NCI-H2171 (cell line): ENCODE data around the gene LMNTD2.

Experiments
- DNase-seq: peaks from one replicate; lab custom pipeline; 2025; lab: John Stamatoyannopoulos, UW

Gene LMNTD2

DNA sequence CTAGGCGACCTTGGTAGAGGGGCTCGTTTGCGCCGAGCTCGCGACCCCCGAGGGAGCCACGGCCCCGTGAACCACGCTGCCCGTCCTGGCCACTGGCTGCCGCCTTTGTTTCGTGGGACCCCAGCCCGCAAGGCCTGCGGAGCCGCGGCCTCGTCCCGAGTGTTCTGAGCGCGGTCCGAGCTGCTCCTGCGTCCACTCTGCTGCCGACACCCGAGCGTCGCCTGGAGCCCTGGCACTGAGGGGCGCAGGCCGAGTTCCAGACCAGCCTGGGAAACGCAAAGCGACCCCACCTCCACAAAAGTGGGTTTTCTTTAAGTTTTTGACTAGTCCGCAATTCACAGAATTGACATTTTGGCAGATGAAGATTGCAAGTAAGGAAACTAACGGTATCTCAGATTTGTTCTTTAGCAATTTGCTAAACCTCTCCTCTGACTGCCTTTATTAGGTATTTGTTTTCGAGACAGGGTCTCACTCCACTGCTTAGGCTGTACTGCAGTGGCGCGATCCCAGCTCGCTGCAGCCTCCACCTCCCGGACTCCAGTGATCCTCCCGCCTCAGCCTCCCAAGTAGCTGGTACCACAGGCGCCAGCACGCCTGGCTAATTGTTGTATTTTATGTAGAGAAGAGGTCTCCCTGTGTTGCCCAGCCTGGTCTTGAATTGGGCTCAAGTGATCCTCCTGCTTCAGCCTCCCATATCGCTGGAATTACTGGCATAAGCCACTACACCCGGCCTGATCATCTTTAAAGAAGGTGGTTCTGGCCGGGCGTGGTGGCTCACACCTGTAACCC is 52.6 kb downstream of the LMNTD2 start:
- DNase-seq: no peak

DNA sequence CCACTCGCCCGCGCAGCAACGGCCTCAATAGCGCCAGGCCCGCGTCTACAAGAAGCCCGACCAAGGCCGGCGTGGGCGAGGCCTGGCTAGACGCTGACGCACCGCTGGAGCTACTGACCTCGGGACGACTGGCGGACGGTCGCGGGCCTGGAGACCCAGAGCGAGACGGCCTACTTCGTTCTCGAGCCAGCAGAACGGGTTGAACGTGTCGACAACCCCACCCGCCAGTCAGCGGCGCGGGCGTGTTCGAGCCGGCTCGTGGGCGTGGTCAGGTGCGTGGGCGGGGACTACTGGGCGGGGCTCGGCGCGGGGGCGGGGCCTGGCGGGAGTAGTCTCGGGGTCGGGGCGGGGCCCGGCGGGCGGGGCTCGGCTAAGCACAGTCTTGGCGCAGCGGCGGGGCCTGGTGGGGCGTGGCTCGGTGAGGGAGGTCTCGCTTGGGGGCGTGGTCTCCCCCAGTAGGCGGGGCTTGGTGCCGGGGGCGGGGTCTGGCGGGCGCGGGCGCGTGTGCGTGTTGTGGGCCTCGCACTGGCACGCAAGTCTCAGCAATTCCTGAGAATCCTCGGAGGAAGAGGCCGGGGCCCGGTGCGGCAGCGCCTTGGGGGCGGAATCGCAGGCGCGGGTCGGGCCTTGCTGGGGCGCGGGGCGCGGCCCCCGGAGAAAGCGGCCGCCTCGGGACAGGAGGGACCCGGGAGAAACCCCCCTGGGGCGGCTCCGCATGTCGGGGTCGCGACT is 53.4 kb downstream of the LMNTD2 start, which contains the start of gene RNH1:
RNH1 (minus strand) TSS at position 248 of the 732 bp plus-strand sequence. CDS start 5,080 bp downstream, outside the sequence.
- DNase-seq: peak; percentile 66

- peak; percentile 81 for DNase-seq
Measured at GRCh38 chr11:506238-506994, 54.1 kb downstream of the LMNTD2 start.

GRCh38 chr11:504994-505344 is 55.6 kb downstream of the LMNTD2 start:
- no peak for DNase-seq
